Suprapubic skin (tissue), 3 donors: ENCODE measurements around the gene CLP1.

Experiments
- CTCF ChIP-seq, 2 donors: fragments of 200-600 bp in 1 of 2; fragments of 450-650 bp in 1 of 2; sonication (generic) in 1 of 2; IDR thresholded peaks; one replicate each; pipeline ENCODE4 v1.5.1; 2016 to 2019; ENCODE audit warnings: antibody characterized with exemption in 2 of 2, mild to moderate bottlenecking in 1 of 2, moderate library complexity in 1 of 2
- EP300 ChIP-seq: sonication (generic); formaldehyde crosslinking; IDR thresholded peaks from one replicate; pipeline ENCODE4 v1.6.1; 2017; ENCODE audit warnings: antibody characterized with exemption

GRCh38 chr11:57698843-57699365, 41.3 kb downstream of the CLP1 start:
- no peak for TF ChIP-seq CTCF (IDR thresholded peaks at IDR 0.05)
- TF ChIP-seq EP300 = no peak
